Astrocyte (in vitro differentiated cells and primary cell): ENCODE data around the gene VAC14.

ENCODE experiments used
- CTCF ChIP-seq: IDR thresholded peaks from 2 replicates; pipeline ENCODE4 v1.5.1; 2011; ENCODE audit warnings: low read depth, mild to moderate bottlenecking, inconsistent platforms, low read length, moderate library complexity; ENCODE audit not compliant: insufficient read depth
- EZH2 ChIP-seq: IDR thresholded peaks from 2 replicates; pipeline ENCODE4 v1.6.1; 2012; ENCODE audit warnings: mild to moderate bottlenecking, low read length, inconsistent platforms; ENCODE audit not compliant: insufficient read depth

GRCh38 chr16:70782237-70782636 is 18.7 kb downstream of the VAC14 start:
- no peak for TF ChIP-seq EZH2
- no peak for TF ChIP-seq CTCF
